Loucy (cell line): Measurements from ENCODE around the gene RTL10.

Source experiments
- CTCF ChIP-seq: fragments of 200-600 bp; sonication (generic); conservative IDR thresholded peaks from 2 replicates; pipeline ENCODE4 v1.5.1; 2014; ENCODE audit warnings: mild to moderate bottlenecking, antibody characterized with exemption, low read length
- EZH2phosphoT487 ChIP-seq: fragments of 200-600 bp; IDR thresholded peaks from 2 replicates; pipeline ENCODE4 v1.6.1; 2018; ENCODE audit warnings: antibody characterized with exemption, mild to moderate bottlenecking, moderate library complexity, borderline replicate concordance

GRCh38 chr22:19902245-19902715 is 47.6 kb upstream of the RTL10 start:
- TF ChIP-seq CTCF (no peak), EZH2phosphoT487 (no peak)
